GM19452 (cell line): Measurements from ENCODE around the gene FANCI.

Source experiments
- ATAC-seq: cut with Tn5 transposase; IDR thresholded peaks from one replicate; pipeline ENCODE4 v1.9.1; 2021; ENCODE audit not compliant: unreplicated experiment

Gene FANCI

GRCh38 chr15:89359471-89360293, 115.9 kb downstream of the FANCI start:
- no peak for ATAC-seq

- no peak for ATAC-seq
Measured at GRCh38 chr15:89360294-89360971, 116.7 kb downstream of the FANCI start.

- no peak for ATAC-seq
Measured at GRCh38 chr15:89361451-89362202, 117.8 kb downstream of the FANCI start.

- no peak for ATAC-seq
Measured at GRCh38 chr15:89362203-89363101, 118.7 kb downstream of the FANCI start.

- ATAC-seq: no peak
Measured at GRCh38 chr15:89363133-89363532, 119.4 kb downstream of the FANCI start.

GRCh38 chr15:89363770-89364169, 120.0 kb downstream of the FANCI start:
- no peak for ATAC-seq

GRCh38 chr15:89364341-89364740, 120.6 kb downstream of the FANCI start:
- no peak for ATAC-seq

- ATAC-seq: no peak
Measured at GRCh38 chr15:89364741-89365450, 121.1 kb downstream of the FANCI start.

- ATAC-seq: no peak
Measured at GRCh38 chr15:89365462-89366065, 121.8 kb downstream of the FANCI start.
